MCF 10A (cell line): ENCODE results near the gene TAF1C. TPM values are rescaled to one million over a fixed set of nuclear protein-coding genes. Genes with fewer than 3 reads are reported as not detected.

Source experiments
- BruUV-seq: library from RNA; stranded (reverse); fragments of 400-500 nt; replicated peaks from 2 replicates; lab custom pipeline; 2021; lab: Mats Ljungman, UMichigan
- CTCF ChIA-PET: fragments of 300-600 bp; sonication (Branson Sonifier 250); formaldehyde crosslinking; extraction: SDS; loops from one replicate; lab custom pipeline; 2021; ENCODE audit warnings: antibody characterized with exemption, inconsistent platforms; lab: Yijun Ruan, JAX
- POLR2A ChIA-PET: fragments of 300-600, 350-650 bp; sonication (Branson Sonifier 250); formaldehyde crosslinking; extraction: SDS; loops from one replicate; lab custom pipeline; 2020; ENCODE audit warnings: antibody characterized with exemption, inconsistent platforms; lab: Yijun Ruan, JAX
- DNase-seq: peaks from one replicate; pipeline ENCODE4 v3.0.0-alpha.2; 2018; ENCODE audit not compliant: unreplicated experiment
- H3K27ac Mint-ChIP-seq: one replicate; pipeline ENCODE4 v1.8.0; 2022; ENCODE audit warnings: mild to moderate bottlenecking, low read depth, mixed read lengths; ENCODE audit not compliant: unreplicated experiment
- H3K27me3 Mint-ChIP-seq: one replicate; pipeline ENCODE4 v1.8.0; 2022; ENCODE audit warnings: mixed read lengths; ENCODE audit not compliant: insufficient read depth, unreplicated experiment
- H3K36me3 Mint-ChIP-seq: one replicate; pipeline ENCODE4 v1.8.0; 2022; ENCODE audit warnings: mild to moderate bottlenecking, moderate library complexity, mixed read lengths; ENCODE audit not compliant: insufficient read depth, unreplicated experiment
- H3K4me1 Mint-ChIP-seq: one replicate; pipeline ENCODE4 v1.8.0; 2022; ENCODE audit warnings: mixed read lengths; ENCODE audit not compliant: insufficient read depth, unreplicated experiment
- H3K4me3 Mint-ChIP-seq: one replicate; pipeline ENCODE4 v1.8.0; 2022; ENCODE audit warnings: mild to moderate bottlenecking, moderate library complexity, mixed read lengths; ENCODE audit not compliant: unreplicated experiment
- H3K9me3 Mint-ChIP-seq: one replicate; pipeline ENCODE4 v1.8.0; 2022; ENCODE audit warnings: mixed read lengths; ENCODE audit not compliant: unreplicated experiment
- intact Hi-C: fragments of 100-400 bp; cut with micrococcal nuclease; formaldehyde crosslinking; loops from 2 replicates; pipeline ENCODE4 v1.14.1; 2022
- total RNA-seq: library from RNA; stranded (reverse); gene quantifications from 2 replicates; pipeline ENCODE4 v1.2.3, GENCODE V29; 2022
- TF ChIP-seq, protein P1 (sequence below): fragments of 200-600 bp; IDR thresholded peaks from one replicate; pipeline ENCODE4 v1.8.0; 2022; ENCODE audit warnings: antibody characterized with exemption, mild to moderate bottlenecking; ENCODE audit not compliant: unreplicated experiment

TAF1C gene
- total RNA-seq, 1 experiment from 2014 or later = 35.1 TPM

DNA sequence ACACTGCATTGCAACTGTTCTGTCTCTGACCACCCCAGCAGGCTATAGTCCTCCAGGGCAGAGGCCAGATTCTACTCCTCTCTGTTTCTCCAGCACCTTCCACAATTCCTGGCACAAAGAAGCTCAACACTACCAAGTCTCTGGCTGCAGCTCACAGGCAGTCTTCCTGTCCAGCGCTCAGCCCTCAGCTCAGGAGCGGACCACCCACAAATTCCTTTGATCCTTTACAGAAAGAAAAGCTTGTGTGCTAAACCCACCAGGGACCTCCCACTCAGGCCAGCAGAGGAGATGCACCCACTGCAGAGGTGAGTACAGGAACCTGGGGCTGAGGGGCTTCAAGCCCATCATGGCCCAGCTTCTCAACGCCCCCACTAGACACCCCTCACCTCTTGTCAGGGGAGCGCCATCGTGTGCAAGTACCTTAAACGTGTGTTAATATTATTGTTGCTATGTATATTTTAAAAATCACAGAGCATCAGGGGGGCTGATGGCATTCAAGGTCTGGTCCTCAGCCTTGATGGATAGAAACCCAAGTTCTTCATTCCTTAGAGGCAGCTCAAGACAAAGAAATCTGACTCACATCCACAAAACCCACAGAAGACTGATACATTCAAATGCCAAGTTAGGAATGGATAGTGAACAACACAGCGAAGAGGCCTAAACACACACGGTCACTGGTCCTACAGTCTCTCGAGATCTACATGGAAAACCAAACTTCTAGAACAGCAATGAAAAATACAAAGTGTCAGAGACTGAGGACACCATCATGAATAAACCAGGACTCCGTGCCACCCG is 50.3 kb downstream of the TAF1C start:
- no peak overlapping the region for H3K4me3 Mint-ChIP-seq
- H3K27me3 Mint-ChIP-seq = no peaks in the 10 kb centered on the region
- intact Hi-C loops = no loop called here
- H3K36me3 Mint-ChIP-seq = no peaks in the 10 kb centered on the region
- TF ChIP-seq, protein P1, sequence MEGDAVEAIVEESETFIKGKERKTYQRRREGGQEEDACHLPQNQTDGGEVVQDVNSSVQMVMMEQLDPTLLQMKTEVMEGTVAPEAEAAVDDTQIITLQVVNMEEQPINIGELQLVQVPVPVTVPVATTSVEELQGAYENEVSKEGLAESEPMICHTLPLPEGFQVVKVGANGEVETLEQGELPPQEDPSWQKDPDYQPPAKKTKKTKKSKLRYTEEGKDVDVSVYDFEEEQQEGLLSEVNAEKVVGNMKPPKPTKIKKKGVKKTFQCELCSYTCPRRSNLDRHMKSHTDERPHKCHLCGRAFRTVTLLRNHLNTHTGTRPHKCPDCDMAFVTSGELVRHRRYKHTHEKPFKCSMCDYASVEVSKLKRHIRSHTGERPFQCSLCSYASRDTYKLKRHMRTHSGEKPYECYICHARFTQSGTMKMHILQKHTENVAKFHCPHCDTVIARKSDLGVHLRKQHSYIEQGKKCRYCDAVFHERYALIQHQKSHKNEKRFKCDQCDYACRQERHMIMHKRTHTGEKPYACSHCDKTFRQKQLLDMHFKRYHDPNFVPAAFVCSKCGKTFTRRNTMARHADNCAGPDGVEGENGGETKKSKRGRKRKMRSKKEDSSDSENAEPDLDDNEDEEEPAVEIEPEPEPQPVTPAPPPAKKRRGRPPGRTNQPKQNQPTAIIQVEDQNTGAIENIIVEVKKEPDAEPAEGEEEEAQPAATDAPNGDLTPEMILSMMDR = no peak
- H3K4me1 Mint-ChIP-seq = peaks cover 9% of the 10 kb centered on the region
- H3K9me3 Mint-ChIP-seq = no peaks in the 10 kb centered on the region
- no peak overlapping the region for H3K27ac Mint-ChIP-seq
- ChIA-PET POLR2A (interaction anchor here (0.5 to 1.0 kb wide), 3 partner anchors 8 to 20 kb away, joined by 3 to 4 read pairs (median 3); partner anchors contain the start of genes DNAAF1, HSDL1 and MBTPS1), CTCF (no interaction called here)
- DNase-seq = no peak
- BruUV-seq = no TSS peak

DNA sequence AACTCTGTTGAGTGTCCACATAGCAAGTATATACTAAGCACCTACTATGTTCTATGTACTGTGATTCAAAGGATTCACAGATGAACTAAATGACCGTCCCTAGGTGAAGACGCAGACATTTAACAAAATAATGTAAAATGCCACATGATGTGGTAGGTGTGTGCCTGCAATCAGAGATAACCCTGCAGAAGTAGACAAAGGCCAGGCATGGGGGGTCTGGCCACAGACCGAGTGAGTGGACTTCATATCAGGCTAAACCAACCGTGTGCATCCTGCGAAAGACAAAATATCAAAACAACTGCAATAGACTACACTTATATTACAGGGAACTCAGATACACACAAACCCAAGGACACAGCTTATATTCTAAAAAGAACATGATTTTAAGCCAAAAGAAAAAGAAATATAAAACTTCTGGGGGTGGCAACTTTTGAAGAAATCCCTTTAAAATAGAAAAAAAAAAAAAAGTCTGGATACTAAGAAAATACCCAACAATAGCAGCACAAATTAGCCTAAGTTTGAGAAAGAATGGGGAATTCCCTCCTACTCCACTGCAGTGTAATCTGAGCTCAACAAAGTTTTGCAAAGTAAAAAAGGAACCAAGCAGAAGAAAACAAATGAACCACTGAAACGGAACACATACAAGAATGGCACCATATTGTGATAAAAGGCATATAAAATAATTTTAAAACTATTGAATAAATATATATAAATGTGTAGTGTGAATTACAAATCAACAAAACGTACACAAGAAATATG is 54.2 kb downstream of the TAF1C start:
- TF ChIP-seq, protein P1 = no peak
- Mint-ChIP-seq H3K27me3 (no peaks in the 10 kb centered on the region), H3K36me3 (peaks cover 23% of the 10 kb centered on the region), H3K4me3 (no peak overlapping the region), H3K9me3 (no peaks in the 10 kb centered on the region), H3K27ac (no peak overlapping the region), H3K4me1 (peaks cover 5% of the 10 kb centered on the region)
- ChIA-PET POLR2A (interaction anchor here (0.7 to 1.2 kb wide), 2 partner anchors 12 to 16 kb away, joined by 3 to 5 read pairs; partner anchors contain the start of gene MBTPS1), CTCF (interaction anchor here (0.6 to 1.5 kb wide), 6 partner anchors 12 to 179 kb away, joined by 3 to 5 read pairs (median 3); partner anchors contain the start of genes DNAAF1 and HSDL1)
- intact Hi-C loops = no loop called here
- DNase-seq = no peak
- BruUV-seq = no TSS peak

DNA sequence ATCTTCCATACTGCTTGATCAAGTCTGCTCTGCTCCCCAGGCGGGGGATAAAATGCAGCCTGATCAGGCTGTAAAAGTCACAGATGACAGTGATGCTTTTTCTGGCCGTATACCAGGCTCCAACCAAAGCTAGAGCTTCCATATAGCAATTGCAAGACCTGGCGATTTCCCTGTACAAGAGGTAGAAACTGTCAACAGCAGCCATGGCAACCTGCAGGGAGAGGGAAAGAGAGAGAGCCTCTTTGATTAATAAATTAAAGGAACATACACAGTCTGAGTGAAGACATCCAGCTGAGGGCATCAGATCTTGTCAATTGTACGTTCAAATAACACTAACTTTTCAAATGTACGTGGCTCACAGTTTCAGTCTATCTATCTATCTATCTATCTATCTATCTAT is 55.7 kb downstream of the TAF1C start:
- H3K36me3 Mint-ChIP-seq = peaks cover 29% of the 10 kb centered on the region
- DNase-seq = no peak
- POLR2A ChIA-PET = interaction anchor here (1.1 kb wide), 1 partner anchor 8 kb away, joined by 6 read pairs; no protein-coding TSS in a partner anchor
- H3K4me1 Mint-ChIP-seq = peaks cover 5% of the 10 kb centered on the region
- no TSS peak for BruUV-seq
- CTCF ChIA-PET = interaction anchor here (0.6 kb wide), 1 partner anchor 367 kb away, joined by 3 read pairs; no protein-coding TSS in a partner anchor
- H3K27me3 Mint-ChIP-seq = no peaks in the 10 kb centered on the region
- no peak overlapping the region for H3K27ac Mint-ChIP-seq
- no peaks in the 10 kb centered on the region for H3K9me3 Mint-ChIP-seq
- intact Hi-C loops = no loop called here
- H3K4me3 Mint-ChIP-seq = no peak overlapping the region
- TF ChIP-seq, protein P1 = no peak

Other genes starting within 250 kb of the TAF1C start
- 3.7 and 6.3 TPM in 2 replicates for gene OSGIN1, start 233.8 kb downstream of the TAF1C start, total RNA-seq
- gene NECAB2, start 218.8 kb downstream of the TAF1C start, total RNA-seq = 2.3 and 3.6 TPM in 2 replicates
- gene SLC38A8, start 144.3 kb downstream of the TAF1C start, total RNA-seq = not detected in 2 replicates
- gene MBTPS1, start 70.1 kb downstream of the TAF1C start, total RNA-seq = 63.6 and 75.1 TPM in 2 replicates
- 13.3 and 20.9 TPM in 2 replicates for gene HSDL1, start 41.9 kb downstream of the TAF1C start, total RNA-seq
- not detected in 2 replicates for gene DNAAF1, start 41.7 kb downstream of the TAF1C start, total RNA-seq
- gene ADAD2, start 4.1 kb upstream of the TAF1C start, total RNA-seq = not detected in 2 replicates
- not detected in 2 replicates for gene KCNG4, start 53.0 kb upstream of the TAF1C start, total RNA-seq
- gene WFDC1, start 107.8 kb upstream of the TAF1C start, total RNA-seq = not detected in 2 replicates
- not detected in 2 replicates for gene ATP2C2, start 181.5 kb upstream of the TAF1C start, total RNA-seq